H1 (cell line): ENCODE results near the gene FHDC1. TPM values are rescaled to one million over a fixed set of nuclear protein-coding genes. Genes with fewer than 3 reads are reported as not detected.
A peak's percentile ranks its signal among the peaks of the same experiment; 100 is the strongest.

Source experiments
- CTCF ChIA-PET: fragments of 300-600 bp; sonication (Branson Sonifier 250); formaldehyde crosslinking; loops from one replicate; lab custom pipeline; 2021; ENCODE audit not compliant: partially characterized antibody; lab: Charles Lee
- POLR2A ChIA-PET: fragments of 300-600 bp; sonication (Branson Sonifier 250); formaldehyde crosslinking; loops from one replicate; lab custom pipeline; 2021; ENCODE audit warnings: inconsistent platforms; ENCODE audit not compliant: partially characterized antibody; lab: Charles Lee
- DNase-seq, 2 experiments: peaks; one replicate each; pipeline versions ENCODE4 v3.0.0 to v3.0.0-alpha.2; 2010 to 2022; ENCODE audit warnings: low spot score in 2 of 2, low read depth in 1 of 2, mixed read lengths in 1 of 2
- FAIRE-seq: peaks from 2 replicates; lab custom pipeline; 2011; peaks lifted over from hg19 to GRCh38; lab: Jason Lieb, UNC
- H2AFZ ChIP-seq: 2 replicates; pipeline ENCODE4 v1.8.1; 2012; ENCODE audit warnings: low read length, inconsistent platforms
- H2AK5ac ChIP-seq: 2 replicates; pipeline ENCODE4 v1.6.1; 2013; ENCODE audit warnings: low read depth, low read length
- H2BK120ac ChIP-seq: replicated peaks from 2 replicates; pipeline ENCODE3; 2013; ENCODE audit warnings: low read depth, low read length, inconsistent platforms
- H2BK12ac ChIP-seq: 2 replicates; pipeline ENCODE4 v1.6.1; 2013; ENCODE audit warnings: low read depth, low read length
- H2BK15ac ChIP-seq: 2 replicates; pipeline ENCODE4 v1.6.1; 2013; ENCODE audit warnings: low read length
- H2BK20ac ChIP-seq: 2 replicates; pipeline ENCODE4 v1.6.1; 2013; ENCODE audit warnings: low read length
- H2BK5ac ChIP-seq: 2 replicates; pipeline ENCODE4 v1.6.1; 2013; ENCODE audit warnings: low read depth, low read length
- H3K14ac ChIP-seq: 2 replicates; pipeline ENCODE4 v1.6.1; 2013; ENCODE audit warnings: inconsistent platforms; ENCODE audit not compliant: insufficient read length
- H3K18ac ChIP-seq: 2 replicates; pipeline ENCODE4 v1.6.1; 2013; ENCODE audit warnings: low read length; ENCODE audit errors: extremely low read depth
- H3K23ac ChIP-seq: 2 replicates; pipeline ENCODE4 v1.6.1; 2013; ENCODE audit warnings: inconsistent platforms; ENCODE audit not compliant: insufficient read length
- H3K23me2 ChIP-seq: 2 replicates; pipeline ENCODE4 v1.6.1; 2013; ENCODE audit warnings: low read depth, low read length
- H3K27ac ChIP-seq: 2 replicates; pipeline ENCODE4 v1.6.1; 2011; ENCODE audit warnings: low read depth, low read length, inconsistent platforms
- H3K27me3 ChIP-seq, 4 experiments: replicated peaks in 1 of 4; 1 replicate in 1 of 4; 2 replicates in 3 of 4; pipeline versions ENCODE4 v1.6.1 to v1.8.1; 2011 to 2013; ENCODE audit warnings: low read length in 3 of 4, mild to moderate bottlenecking in 3 of 4, inconsistent platforms in 2 of 4, mixed read lengths in 2 of 4, moderate library complexity in 1 of 4; ENCODE audit not compliant: control insufficient read depth in 3 of 4, insufficient read depth in 3 of 4; ENCODE audit errors: extremely low read depth in 1 of 4
- H3K36me3 ChIP-seq, 4 experiments: 2 replicates each; pipeline versions ENCODE4 v1.6.1 to v1.8.1; 2011 to 2013; ENCODE audit warnings: mild to moderate bottlenecking in 4 of 4, low read length in 3 of 4, moderate library complexity in 2 of 4, control low read depth in 1 of 4, inconsistent platforms in 1 of 4; ENCODE audit not compliant: insufficient read depth in 4 of 4, control insufficient read depth in 2 of 4
- H3K4ac ChIP-seq: replicated peaks from 2 replicates; pipeline ENCODE3; 2013; ENCODE audit warnings: low read length, low read depth, mixed read lengths, inconsistent platforms; ENCODE audit not compliant: insufficient read length
- H3K4me1 ChIP-seq, 4 experiments: replicated peaks in 1 of 4; 1 replicate in 1 of 4; 2 replicates in 3 of 4; pipeline versions ENCODE4 v1.6.1 to v1.8.1; 2011 to 2013; ENCODE audit warnings: low read length in 3 of 4, inconsistent platforms in 2 of 4, mixed read lengths in 1 of 4; ENCODE audit not compliant: insufficient read depth in 4 of 4, control insufficient read depth in 3 of 4
- H3K4me2 ChIP-seq, 2 experiments: 2 replicates each; pipeline versions ENCODE4 v1.6.1 to v1.8.1; 2011 to 2013; ENCODE audit warnings: low read depth in 2 of 2, low read length in 2 of 2, control low read depth in 1 of 2, inconsistent platforms in 1 of 2, mild to moderate bottlenecking in 1 of 2; ENCODE audit not compliant: insufficient read depth in 1 of 2
- H3K4me3 ChIP-seq, 4 experiments: fragments of 200-600, 300-600 bp in 1 of 4; sonication (generic), shearing (Covaris generic), sonication (Bioruptor Twin) in 1 of 4; 2 replicates each; pipeline versions ENCODE4 v1.5.1 to v1.8.1; 2011 to 2016; ENCODE audit warnings: low read length in 4 of 4, low read depth in 3 of 4, control low read depth in 2 of 4, inconsistent platforms in 2 of 4, mild to moderate bottlenecking in 2 of 4, mixed read lengths in 1 of 4, moderate library complexity in 1 of 4; ENCODE audit not compliant: insufficient read depth in 2 of 4; ENCODE audit errors: extremely low read depth in 1 of 4
- H3K56ac ChIP-seq: replicated peaks from 2 replicates; pipeline ENCODE3; 2013; ENCODE audit warnings: low read depth, mild to moderate bottlenecking, mixed read lengths, low read length, inconsistent platforms; ENCODE audit not compliant: insufficient read length
- H3K79me1 ChIP-seq: 2 replicates; pipeline ENCODE4 v1.6.1; 2013; ENCODE audit warnings: low read depth, low read length, control low read depth
- H3K79me2 ChIP-seq, 2 experiments: 2 replicates each; pipeline versions ENCODE4 v1.6.1 to v1.8.1; 2012 to 2013; ENCODE audit warnings: low read length in 2 of 2, mild to moderate bottlenecking in 2 of 2, inconsistent platforms in 1 of 2; ENCODE audit not compliant: insufficient read depth in 2 of 2, control insufficient read depth in 1 of 2
- H3K9ac ChIP-seq, 4 experiments: replicated peaks in 1 of 4; 1 replicate in 1 of 4; 2 replicates in 3 of 4; pipeline versions ENCODE4 v1.6.1 to v1.8.1; 2011 to 2013; ENCODE audit warnings: low read depth in 3 of 4, low read length in 3 of 4, control low read depth in 2 of 4, mild to moderate bottlenecking in 2 of 4, moderate library complexity in 2 of 4, inconsistent platforms in 1 of 4; ENCODE audit errors: extremely low read depth in 1 of 4
- H3K9me3 ChIP-seq, 2 experiments: 2 replicates each; pipeline versions ENCODE4 v1.6.1 to v1.8.1; 2012 to 2013; ENCODE audit warnings: mild to moderate bottlenecking in 2 of 2, moderate library complexity in 2 of 2, control low read depth in 1 of 2, inconsistent platforms in 1 of 2, low read depth in 1 of 2, low read length in 1 of 2, mixed read lengths in 1 of 2; ENCODE audit not compliant: insufficient read depth in 2 of 2
- H4K20me1 ChIP-seq, 2 experiments: replicated peaks in 1 of 2; 2 replicates each; pipeline versions ENCODE3 to v1.8.1; 2011 to 2013; ENCODE audit warnings: inconsistent platforms in 2 of 2, low read length in 2 of 2, mild to moderate bottlenecking in 1 of 2; ENCODE audit not compliant: insufficient read depth in 2 of 2, control insufficient read depth in 1 of 2
- H4K5ac ChIP-seq: 2 replicates; pipeline ENCODE4 v1.6.1; 2013; ENCODE audit warnings: low read length, low read depth, mixed read lengths, inconsistent platforms; ENCODE audit not compliant: insufficient read length
- H4K8ac ChIP-seq: 2 replicates; pipeline ENCODE4 v1.8.0; 2013; ENCODE audit warnings: mild to moderate bottlenecking, moderate library complexity, low read length, inconsistent platforms; ENCODE audit not compliant: insufficient read depth; ENCODE audit errors: extremely low read depth
- H4K91ac ChIP-seq: replicated peaks from 2 replicates; pipeline ENCODE3; 2013; ENCODE audit warnings: low read length, mixed read lengths, inconsistent platforms; ENCODE audit not compliant: insufficient read length
- JUN ChIP-seq: IDR thresholded peaks from 2 replicates; pipeline ENCODE4 v1.6.1; 2011; ENCODE audit warnings: low read depth, mild to moderate bottlenecking, improper control_type of control experiment, low read length
- JUND ChIP-seq: IDR thresholded peaks from 2 replicates; pipeline ENCODE4 v1.6.1; 2011; ENCODE audit warnings: mild to moderate bottlenecking, improper control_type of control experiment, low read length
- RFX5 ChIP-seq: IDR thresholded peaks from 2 replicates; pipeline ENCODE4 v1.6.1; 2011; ENCODE audit warnings: low read depth, low read length, improper control_type of control experiment, borderline replicate concordance
- WGBS, 2 experiments: shearing (Covaris generic) in 1 of 2; methylation state at CpG; one replicate each; pipeline versions ENCODE4 v1.1.6 to v1.1.7; 2013 to 2015; ENCODE audit warnings: low lambda C conversion rate in 2 of 2, mixed read lengths in 2 of 2, inconsistent platforms in 1 of 2, low coverage in 1 of 2, missing lambda C conversion rate in 1 of 2; ENCODE audit not compliant: insufficient replicate concordance in 2 of 2, insufficient coverage in 1 of 2, insufficient read length in 1 of 2; ENCODE audit errors: extremely low coverage in 1 of 2, missing lambda C conversion rate in 1 of 2; 5-methylcytosine and 5-hydroxymethylcytosine counted together
- polyA plus RNA-seq, 7 experiments: library from polyadenylated mRNA; depleted of rRNA in 3 of 7; stranded (reverse) in 5 of 7; unstranded in 2 of 7; fragments of >200 nt in 5 of 7; fragments of 200-250 nt in 2 of 7; gene quantifications; 1 replicate in 5 of 7; 2 replicates in 1 of 7; 4 replicates in 1 of 7; pipeline versions ENCODE4 v1.2.1 to v1.2.3, GENCODE V29; 2011 to 2013; ENCODE audit warnings: missing spikeins in 2 of 7, mixed read lengths in 2 of 7
- total RNA-seq: library from RNA; stranded (reverse); fragmentation: NEBNext Ultra II Directional; extraction: Animal tissue kit (Norgen Biotek cat#: 25700); gene quantifications from 2 replicates; pipeline ENCODE4 v1.2.1, GENCODE V29; 2021

The FHDC1 gene
- total and polyA plus RNA-seq, 2 of the 8 experiments (the other 6 are each of a cell fraction or from before 2014, with no cell fraction given): 6.4 to 28.6 TPM

DNA sequence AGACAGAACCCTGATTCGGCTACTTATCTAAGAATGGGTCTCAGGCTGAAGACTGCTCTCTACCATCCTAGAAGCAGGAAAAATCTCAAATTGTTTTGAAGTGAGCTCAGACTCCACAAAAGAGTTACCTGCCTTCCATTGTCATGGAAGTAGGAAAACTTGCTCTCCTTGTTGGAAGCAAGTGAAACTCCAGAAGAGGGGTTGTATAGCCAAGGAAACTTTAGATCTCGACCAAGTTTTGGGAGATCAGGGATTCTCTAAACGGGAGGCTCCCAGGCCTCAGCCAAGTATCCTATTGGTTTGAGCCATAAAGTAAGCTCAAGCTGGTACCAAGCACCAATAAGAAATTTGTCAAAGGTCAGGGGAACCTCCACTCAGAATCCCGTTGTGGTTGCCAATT lies 9.2 kb upstream of the FHDC1 start:
- H3K36me3 ChIP-seq: no peaks in the 10 kb centered on the region
- H4K20me1 ChIP-seq: no peaks in the 10 kb centered on the region
- no peak overlapping the region for H2AFZ ChIP-seq
- H3K27me3 ChIP-seq: 0 out of 7 replicates have a peak, but pooled peaks cover 0 to 2% (median 0%) of the 10 kb centered on the region in 4 experiments
- no peak overlapping the region for H3K4ac ChIP-seq
- H4K5ac ChIP-seq: no peak overlapping the region
- H3K4me3 ChIP-seq: peak overlapping the region in 2 of 4 experiments; percentile 2 to 21; a peak in 1 of 8 replicates
- DNase-seq (no peak), FAIRE-seq (peak; percentile 87)
- H3K79me1 ChIP-seq: no peaks in the 10 kb centered on the region
- H3K4me2 ChIP-seq: peak overlapping the region in 1 of 2 experiments; percentile 38; a peak in 2 of 4 replicates
- H3K23ac ChIP-seq: no peak overlapping the region
- no peak overlapping the region for H2BK15ac ChIP-seq
- no peak overlapping the region for H3K56ac ChIP-seq
- H2BK12ac ChIP-seq: peak overlapping the region; percentile 63; the same call in 1 of the 2 replicates
- ChIA-PET POLR2A (interaction anchor here (0.8 to 1.1 kb wide), 4 partner anchors 8 to 49 kb away, joined by 3 to 5 read pairs (median 4); no protein-coding TSS in a partner anchor), CTCF (interaction anchor here (0.9 kb wide), 1 partner anchor 188 kb away, joined by 3 read pairs; no protein-coding TSS in a partner anchor)
- H4K91ac ChIP-seq: no peak overlapping the region
- no peak overlapping the region for H2BK20ac ChIP-seq
- H3K27ac ChIP-seq: no peak overlapping the region
- H4K8ac ChIP-seq: no peak overlapping the region
- 73% methylated on average over 4 of the region's 4 CpGs; no CpG with 5 or more reads in 1 of the 2 experiments for WGBS, 2 experiments
- H3K18ac ChIP-seq: no peak overlapping the region
- no peaks in the 10 kb centered on the region; the same call in 1 of the 2 replicates for H3K23me2 ChIP-seq
- no peak overlapping the region for H3K9ac ChIP-seq
- H3K14ac ChIP-seq: no peak overlapping the region
- no peaks in the 10 kb centered on the region for H3K79me2 ChIP-seq
- no peaks in the 10 kb centered on the region for H3K9me3 ChIP-seq
- TF ChIP-seq JUN (peak; percentile 78; the same call in 1 of the 2 replicates), RFX5 (no peak), JUND (peak; percentile 73)
- H2BK120ac ChIP-seq: no peak overlapping the region
- H2BK5ac ChIP-seq: 0 out of 2 replicates have a peak overlapping the region, but pooled peaks have one; percentile 35
- H3K4me1 ChIP-seq: peaks cover 5 to 19% (median 14%) of the 10 kb centered on the region in 4 experiments
- H2AK5ac ChIP-seq: no peak overlapping the region
